GM12878 (cell line): ENCODE data around the gene FERMT3. TPM values are rescaled to one million over a fixed set of nuclear protein-coding genes. Genes with fewer than 3 reads are reported as not detected.

Experiments used
- ASH2L ChIP-seq: fragments of 300-600, 200-600 bp; sonication (generic); IDR thresholded peaks from 2 replicates; pipeline ENCODE4 v1.6.1; 2017; ENCODE audit warnings: low read depth, mild to moderate bottlenecking, borderline replicate concordance
- BACH1 ChIP-seq: fragments of 450-650 bp; IDR thresholded peaks from 2 replicates; pipeline ENCODE4 v1.6.1; 2017; ENCODE audit warnings: mild to moderate bottlenecking, borderline replicate concordance
- E2F4 ChIP-seq: IDR thresholded peaks from 2 replicates; pipeline ENCODE4 v1.6.1; 2012; ENCODE audit warnings: low read depth, low read length, improper control_type of control experiment
- EED ChIP-seq: sonication (generic); IDR thresholded peaks from 2 replicates; pipeline ENCODE4 v1.6.1; 2016; ENCODE audit warnings: antibody characterized with exemption, low read depth
- EGR1 ChIP-seq, 2 experiments: IDR thresholded peaks; 1 replicate in 1 of 2; 2 replicates in 1 of 2; pipeline ENCODE4 v1.6.1; 2011 to 2012; ENCODE audit warnings: low read depth in 2 of 2, low read length in 2 of 2, borderline replicate concordance in 1 of 2, mild to moderate bottlenecking in 1 of 2, moderate library complexity in 1 of 2
- FOS ChIP-seq: IDR thresholded peaks from 3 replicates; pipeline ENCODE4 v1.6.1; 2011; ENCODE audit warnings: borderline replicate concordance; ENCODE audit not compliant: insufficient read length; ENCODE audit errors: extremely low read depth
- JUND ChIP-seq: IDR thresholded peaks from 2 replicates; pipeline ENCODE4 v1.6.1; 2012; ENCODE audit warnings: low read depth, mild to moderate bottlenecking, low read length, improper control_type of control experiment, moderate library complexity
- MAX ChIP-seq: IDR thresholded peaks from 2 replicates; pipeline ENCODE4 v1.6.1; 2012; ENCODE audit warnings: low read depth, low read length, improper control_type of control experiment
- MTA2 ChIP-seq: fragments of 450-650 bp; IDR thresholded peaks from 2 replicates; pipeline ENCODE4 v1.6.1; 2016; ENCODE audit warnings: low read depth, mild to moderate bottlenecking, moderate library complexity
- MYB ChIP-seq: fragments of 150-350 bp; IDR thresholded peaks from 2 replicates; pipeline ENCODE4 v1.6.1; 2014; ENCODE audit warnings: mild to moderate bottlenecking, low read depth, low read length, borderline replicate concordance
- NFXL1 ChIP-seq: fragments of 450-650 bp; IDR thresholded peaks from 2 replicates; pipeline ENCODE4 v1.6.1; 2017; ENCODE audit warnings: antibody characterized with exemption, mild to moderate bottlenecking, borderline replicate concordance
- NFYA ChIP-seq: IDR thresholded peaks from 2 replicates; pipeline ENCODE4 v1.6.1; 2011; ENCODE audit warnings: low read depth, mild to moderate bottlenecking, low read length, improper control_type of control experiment, borderline replicate concordance
- NR2F1 ChIP-seq: fragments of 450-650 bp; conservative IDR thresholded peaks from 2 replicates; pipeline ENCODE4 v1.6.1; 2017; ENCODE audit warnings: mild to moderate bottlenecking
- PBX3 ChIP-seq: IDR thresholded peaks from 2 replicates; pipeline ENCODE4 v1.6.1; 2011; ENCODE audit warnings: mild to moderate bottlenecking, low read depth, low read length, moderate library complexity; ENCODE audit not compliant: insufficient replicate concordance
- PML ChIP-seq: IDR thresholded peaks from 2 replicates; pipeline ENCODE4 v1.6.1; 2012; ENCODE audit warnings: low read length, inconsistent platforms
- RELA ChIP-seq: fragments of 450-650 bp; IDR thresholded peaks from 2 replicates; pipeline ENCODE4 v1.8.0; 2014; ENCODE audit warnings: borderline replicate concordance; ENCODE audit not compliant: partially characterized antibody
- TBL1XR1 ChIP-seq: IDR thresholded peaks from 2 replicates; pipeline ENCODE4 v1.6.1; 2012; ENCODE audit warnings: low read depth, low read length, improper control_type of control experiment
- TCF12 ChIP-seq: IDR thresholded peaks from 2 replicates; pipeline ENCODE4 v1.6.1; 2011; ENCODE audit warnings: low read depth, mild to moderate bottlenecking, low read length
- polyA plus RNA-seq, 11 experiments: library from polyadenylated mRNA; depleted of rRNA in 4 of 11; unstranded in 6 of 11; stranded (reverse) in 5 of 11; fragments of >200 nt; fragmentation: Nextera tagmentation in 4 of 11; fragmentation: Illumina TruSeq in 1 of 11; extraction: Ambion mirVana in 4 of 11; extraction: Trizol in 1 of 11; gene quantifications; 1 replicate in 1 of 11; 2 replicates in 10 of 11; pipeline versions ENCODE4 v1.2.1 to v1.2.3, GENCODE V29; 2011 to 2016; ENCODE audit warnings: inconsistent platforms in 2 of 11, missing spikeins in 2 of 11, low read depth in 1 of 11
- total RNA-seq, 4 experiments: library from RNA; depleted of rRNA in 3 of 4; stranded (reverse); fragments of >200 nt in 3 of 4; fragmentation: Illumina TruSeq in 1 of 4; extraction: Trizol in 1 of 4; gene quantifications; 2 replicates each; pipeline versions ENCODE4 v1.2.1 to v1.2.3, GENCODE V29; 2013 to 2021

The FERMT3 gene
- total and polyA plus RNA-seq, 10 of the 15 experiments (the other 5 are each of a cell fraction or from before 2014, with no cell fraction given): 2.0 to 211 (median 114) TPM

GRCh38 chr11:64259533-64260067 lies 53.1 kb downstream of the FERMT3 start (continued):
- TF ChIP-seq RELA: no peak
- no peak for TF ChIP-seq PBX3
- TF ChIP-seq NR2F1: peak; percentile 99
- TF ChIP-seq MYB: no peak
- peak; percentile 75 for TF ChIP-seq MTA2
- TF ChIP-seq TCF12: 0 out of 2 replicates have a peak, but pooled peaks have one; percentile 22
- TF ChIP-seq TBL1XR1: no peak
- no peak for TF ChIP-seq EGR1 (IDR thresholded peaks at IDR 0.05; ENCODE audit: borderline replicate concordance in 1 of 2, low read depth in 2 of 2, low read length in 2 of 2)
- TF ChIP-seq NFYA: no peak
- TF ChIP-seq ASH2L: no peak
- TF ChIP-seq MAX: no peak
- TF ChIP-seq PML: no peak
- no peak for TF ChIP-seq E2F4
- TF ChIP-seq EED: no peak
- no peak for TF ChIP-seq FOS
- TF ChIP-seq JUND: no peak
- TF ChIP-seq BACH1: no peak
- no peak for TF ChIP-seq NFXL1
